Hepatocyte (in vitro differentiated cells): ENCODE measurements around the gene OSBPL2. TPM values are rescaled to one million over a fixed set of nuclear protein-coding genes. Genes with fewer than 3 reads are reported as not detected.

Source experiments
- DNase-seq: peaks from one replicate; pipeline ENCODE4 v3.0.0-alpha.2; 2016; ENCODE audit warnings: low spot score
- H2AFZ ChIP-seq: fragments of 200-600 bp; sonication (generic); 2 replicates; pipeline ENCODE4 v1.6.0; 2016; ENCODE audit warnings: antibody characterized with exemption, mild to moderate bottlenecking
- H3K27ac ChIP-seq: fragments of 200-600 bp; sonication (generic); 2 replicates; pipeline ENCODE4 v1.5.1; 2016; ENCODE audit warnings: mild to moderate bottlenecking
- H3K27me3 ChIP-seq: fragments of 200-600 bp; sonication (generic); 2 replicates; pipeline ENCODE4 v1.6.1; 2016
- H3K36me3 ChIP-seq: fragments of 200-600 bp; sonication (generic); replicated peaks from 2 replicates; pipeline ENCODE4 v1.5.1; 2016; ENCODE audit warnings: low read depth; ENCODE audit not compliant: insufficient read depth
- H3K4me1 ChIP-seq: fragments of 200-600 bp; sonication (generic); 2 replicates; pipeline ENCODE4 v1.5.1; 2016; ENCODE audit warnings: mild to moderate bottlenecking, moderate library complexity; ENCODE audit not compliant: insufficient read depth
- H3K4me2 ChIP-seq: fragments of 200-600 bp; sonication (generic); 2 replicates; pipeline ENCODE4 v1.6.0; 2016
- H3K4me3 ChIP-seq: fragments of 200-600 bp; sonication (generic); 2 replicates; pipeline ENCODE4 v1.5.1; 2016; ENCODE audit warnings: mild to moderate bottlenecking
- H3K79me2 ChIP-seq: fragments of 200-600 bp; sonication (generic); 2 replicates; pipeline ENCODE4 v1.6.0; 2017; ENCODE audit warnings: mild to moderate bottlenecking
- H3K9me2 ChIP-seq: fragments of 200-600 bp; sonication (generic); replicated peaks from 2 replicates; pipeline ENCODE4 v1.6.0; 2017; ENCODE audit warnings: mild to moderate bottlenecking; ENCODE audit not compliant: insufficient read depth
- H3K9me3 ChIP-seq: fragments of 200-600 bp; sonication (generic); 2 replicates; pipeline ENCODE4 v1.5.1; 2016; ENCODE audit warnings: low read depth, mild to moderate bottlenecking
- H4K20me1 ChIP-seq: fragments of 200-600 bp; sonication (generic); 2 replicates; pipeline ENCODE4 v1.6.0; 2016; ENCODE audit warnings: mild to moderate bottlenecking; ENCODE audit not compliant: insufficient read depth, poor library complexity, severe bottlenecking
- EZH2 ChIP-seq: fragments of 200-600 bp; sonication (generic); IDR thresholded peaks from 2 replicates; pipeline ENCODE4 v1.6.1; 2016; ENCODE audit warnings: antibody characterized with exemption, mild to moderate bottlenecking, borderline replicate concordance
- EZH2phosphoT487 ChIP-seq: fragments of 200-600 bp; sonication (generic); IDR thresholded peaks from one replicate; pipeline ENCODE4 v1.6.1; 2018; ENCODE audit warnings: antibody characterized with exemption, mild to moderate bottlenecking, low read depth, moderate library complexity; ENCODE audit not compliant: unreplicated experiment, severe bottlenecking
- WGBS: methylation state at CpG from one replicate; pipeline ENCODE4 v1.1.6; 2016; ENCODE audit warnings: low lambda C conversion rate; ENCODE audit errors: missing lambda C conversion rate; 5-methylcytosine and 5-hydroxymethylcytosine counted together
- polyA plus RNA-seq: library from polyadenylated mRNA; unstranded; fragments of >200 nt; fragmentation: Nextera tagmentation; extraction: Ambion mirVana; gene quantifications from 2 replicates; pipeline ENCODE4 v1.2.1, GENCODE V29; 2016
- total RNA-seq: library from RNA; depleted of rRNA; stranded (reverse); fragments of >200 nt; gene quantifications from 2 replicates; pipeline ENCODE4 v1.2.3, GENCODE V29; 2014
- TF ChIP-seq, protein P1 (sequence below): fragments of 200-600 bp; sonication (generic); IDR thresholded peaks from 2 replicates; pipeline ENCODE4 v1.5.1; 2016; ENCODE audit warnings: antibody characterized with exemption, mild to moderate bottlenecking; ENCODE audit not compliant: poor library complexity

OSBPL2 gene
- total and polyA plus RNA-seq, 2 experiments from 2014 or later, result 40.5 to 45.9 TPM

DNA sequence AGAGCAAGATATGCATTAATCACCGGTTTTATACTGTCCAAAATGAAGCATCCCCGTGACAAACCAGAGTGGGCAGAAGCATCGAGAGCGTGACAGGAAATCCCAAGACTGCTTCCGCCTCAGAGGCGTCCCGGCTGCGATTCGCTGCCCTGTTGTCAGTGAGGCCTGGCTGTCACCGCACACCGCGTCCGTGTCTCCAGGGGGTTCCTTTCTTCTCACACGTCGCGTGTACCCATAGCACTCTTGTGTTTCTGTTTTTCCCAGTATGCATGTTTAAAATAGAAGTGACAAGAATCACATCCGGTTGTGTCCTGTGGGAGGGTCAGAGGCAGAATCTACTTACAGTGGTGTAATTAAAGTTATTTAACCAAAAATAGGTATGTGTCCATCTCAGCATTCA, 56.2 kb downstream of the OSBPL2 start:
- H3K27me3 ChIP-seq, result no peaks in the 10 kb centered on the region
- H3K4me2 ChIP-seq, result no peak overlapping the region
- DNase-seq, result no peak
- H4K20me1 ChIP-seq, result no peaks in the 10 kb centered on the region
- no peaks in the 10 kb centered on the region for H3K9me2 ChIP-seq
- 96% methylated on average over 17 of the region's 17 CpGs for WGBS
- no peaks in the 10 kb centered on the region for H3K4me1 ChIP-seq
- no peak overlapping the region for H3K4me3 ChIP-seq
- no peak overlapping the region for H2AFZ ChIP-seq
- no peak for TF ChIP-seq EZH2
- no peak for TF ChIP-seq EZH2phosphoT487
- TF ChIP-seq, protein P1, sequence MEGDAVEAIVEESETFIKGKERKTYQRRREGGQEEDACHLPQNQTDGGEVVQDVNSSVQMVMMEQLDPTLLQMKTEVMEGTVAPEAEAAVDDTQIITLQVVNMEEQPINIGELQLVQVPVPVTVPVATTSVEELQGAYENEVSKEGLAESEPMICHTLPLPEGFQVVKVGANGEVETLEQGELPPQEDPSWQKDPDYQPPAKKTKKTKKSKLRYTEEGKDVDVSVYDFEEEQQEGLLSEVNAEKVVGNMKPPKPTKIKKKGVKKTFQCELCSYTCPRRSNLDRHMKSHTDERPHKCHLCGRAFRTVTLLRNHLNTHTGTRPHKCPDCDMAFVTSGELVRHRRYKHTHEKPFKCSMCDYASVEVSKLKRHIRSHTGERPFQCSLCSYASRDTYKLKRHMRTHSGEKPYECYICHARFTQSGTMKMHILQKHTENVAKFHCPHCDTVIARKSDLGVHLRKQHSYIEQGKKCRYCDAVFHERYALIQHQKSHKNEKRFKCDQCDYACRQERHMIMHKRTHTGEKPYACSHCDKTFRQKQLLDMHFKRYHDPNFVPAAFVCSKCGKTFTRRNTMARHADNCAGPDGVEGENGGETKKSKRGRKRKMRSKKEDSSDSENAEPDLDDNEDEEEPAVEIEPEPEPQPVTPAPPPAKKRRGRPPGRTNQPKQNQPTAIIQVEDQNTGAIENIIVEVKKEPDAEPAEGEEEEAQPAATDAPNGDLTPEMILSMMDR, result no peak
- H3K9me3 ChIP-seq, result no peaks in the 10 kb centered on the region
- no peaks in the 10 kb centered on the region for H3K79me2 ChIP-seq
- no peaks in the 10 kb centered on the region for H3K36me3 ChIP-seq
- H3K27ac ChIP-seq, result no peak overlapping the region

DNA sequence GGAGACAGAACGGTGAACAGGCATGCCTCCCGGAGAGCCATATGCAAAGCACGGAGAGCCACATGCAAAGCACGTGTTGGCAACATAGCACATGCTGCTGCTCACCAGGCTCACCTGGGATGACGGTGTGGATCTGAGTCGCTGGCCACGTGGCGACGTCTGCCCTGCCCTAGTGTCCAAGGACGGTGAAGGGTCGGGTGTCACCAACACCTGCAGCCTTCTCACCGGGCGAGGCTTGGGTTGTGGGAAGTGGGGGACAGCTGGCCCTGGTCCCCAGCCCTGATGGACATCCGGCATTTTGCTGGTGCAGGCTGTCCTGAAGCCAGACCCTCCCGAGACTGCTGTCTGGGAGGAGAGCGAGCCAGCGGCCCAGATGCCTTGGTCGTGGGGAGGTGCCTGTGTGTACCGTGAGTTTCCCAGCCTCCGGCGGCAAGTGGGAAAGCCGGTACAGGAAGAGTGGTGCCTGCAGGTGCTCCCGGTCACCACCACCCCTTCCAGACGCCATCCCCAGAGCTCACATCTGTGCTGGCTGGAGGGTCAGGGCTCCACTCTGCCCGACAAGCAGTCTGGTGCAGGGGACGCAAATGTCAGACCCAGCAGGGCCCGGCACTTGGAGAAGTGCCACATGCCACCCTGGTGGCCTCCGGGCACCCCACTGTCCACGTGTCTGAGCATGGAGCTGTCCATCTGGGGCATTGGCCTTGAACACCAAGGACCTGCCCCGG, 58.6 kb downstream of the OSBPL2 start:
- Histone ChIP-seq H3K36me3 (no peaks in the 10 kb centered on the region), H3K27ac (no peak overlapping the region)
- WGBS, result 92% methylated on average over 29 of the region's 30 CpGs

DNA sequence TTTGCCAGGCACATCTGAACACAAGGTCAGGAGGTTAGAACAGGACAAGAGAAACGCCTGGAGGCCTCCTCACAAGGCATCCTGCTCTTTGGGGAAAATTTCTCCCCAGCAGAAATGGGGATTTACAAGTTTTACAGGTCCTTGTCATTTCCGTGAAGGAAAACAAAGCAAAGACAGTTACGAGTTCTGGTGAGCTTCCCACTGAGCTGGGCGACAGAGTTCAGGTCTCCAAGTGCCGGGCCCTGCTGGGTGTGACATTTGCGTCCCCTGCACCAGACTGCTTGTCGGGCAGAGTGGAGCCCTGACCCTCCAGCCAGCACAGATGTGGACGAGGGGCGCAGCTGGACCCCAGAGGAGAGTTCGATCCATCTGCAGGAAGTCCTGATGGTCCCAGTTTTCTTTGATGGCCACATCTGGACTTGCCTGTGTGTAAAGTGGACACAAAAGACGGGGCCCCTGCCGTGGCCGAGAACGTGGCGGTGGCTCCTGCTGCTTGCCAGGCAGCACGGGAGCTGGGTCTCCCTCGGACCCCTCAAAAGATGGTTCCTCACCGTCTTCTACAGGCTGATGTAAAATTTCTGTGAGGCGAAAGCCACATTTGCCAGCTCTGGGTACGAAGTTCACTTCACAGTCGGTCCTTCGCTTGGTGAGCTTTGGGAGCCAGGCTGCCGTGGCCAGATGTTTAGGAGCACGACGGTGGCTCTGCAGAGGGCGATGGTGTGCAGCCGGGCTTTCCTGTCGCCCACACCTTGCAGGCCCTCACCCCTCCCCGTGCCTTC, 59.3 kb downstream of the OSBPL2 start:
- TF ChIP-seq EZH2 (no peak), EZH2phosphoT487 (no peak)
- TF ChIP-seq, protein P1, result no peak
- no peak overlapping the region for H3K4me2 ChIP-seq
- H4K20me1 ChIP-seq, result no peaks in the 10 kb centered on the region
- H3K9me3 ChIP-seq, result no peaks in the 10 kb centered on the region
- no peaks in the 10 kb centered on the region for H3K36me3 ChIP-seq
- no peak overlapping the region for H2AFZ ChIP-seq
- no peak overlapping the region for H3K27ac ChIP-seq
- no peak overlapping the region for H3K4me3 ChIP-seq
- no peaks in the 10 kb centered on the region for H3K4me1 ChIP-seq
- no peaks in the 10 kb centered on the region for H3K79me2 ChIP-seq
- DNase-seq, result no peak
- no peaks in the 10 kb centered on the region for H3K27me3 ChIP-seq
- 89% methylated on average over 29 of the region's 29 CpGs for WGBS
- no peaks in the 10 kb centered on the region for H3K9me2 ChIP-seq

More for the DNA sequence above, 58.6 kb downstream of the OSBPL2 start:
- Histone ChIP-seq H3K27me3 (no peaks in the 10 kb centered on the region), H2AFZ (no peak overlapping the region), H3K9me2 (no peaks in the 10 kb centered on the region), H4K20me1 (no peaks in the 10 kb centered on the region), H3K79me2 (no peaks in the 10 kb centered on the region), H3K4me2 (no peak overlapping the region), H3K4me3 (no peak overlapping the region), H3K4me1 (no peaks in the 10 kb centered on the region), H3K9me3 (no peaks in the 10 kb centered on the region)
- DNase-seq, result no peak
- TF ChIP-seq, protein P1, result no peak
- TF ChIP-seq EZH2 (no peak), EZH2phosphoT487 (no peak)
